ENCODE data around the gene ACKR2. TPM values are rescaled to one million over a fixed set of nuclear protein-coding genes. Genes with fewer than 3 reads are reported as not detected.

Gene ACKR2
- total RNA-seq, 1 donor: under 0.01 TPM

DNA sequence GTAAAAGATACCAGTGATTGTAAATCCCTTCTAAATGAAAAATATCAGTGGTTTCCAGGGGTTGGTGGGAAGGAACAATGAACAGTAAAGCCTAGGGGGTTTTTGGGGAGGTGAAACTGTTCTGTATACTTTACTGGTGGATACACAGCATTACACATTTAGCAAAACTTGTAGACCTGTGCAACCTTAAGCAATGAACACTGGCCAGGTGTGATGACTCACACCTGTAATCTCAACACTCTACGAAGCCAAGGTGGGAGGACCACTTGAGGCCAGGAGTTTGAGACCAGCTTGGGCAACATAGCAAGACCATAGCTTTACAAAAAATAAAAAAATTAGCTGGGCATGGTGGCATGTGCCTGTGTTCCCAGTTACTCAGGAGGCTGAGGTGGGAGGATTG is 38.0 kb upstream of the ACKR2 start:
- DNase-seq (ENCODE audit: low read depth): no peak

GRCh38 chr3:42772670-42773408 is 36.4 kb upstream of the ACKR2 start, which contains the start of gene CCDC13:
Gene CCDC13, minus strand, starts transcription at chr3:42773253. Its CDS starts 14,908 bp downstream, at chr3:42758345.
- peak; percentile 93 for DNase-seq (ENCODE audit: low read depth)
- H3K4me3 ChIP-seq (ENCODE audit: low read depth, low read length): peak within 1 kb of the TSS; percentile 53
- no peak for TF ChIP-seq CTCF (IDR thresholded peaks at IDR 0.05; ENCODE audit: insufficient read depth, low read depth, low read length)

More for the DNA sequence above, 38.0 kb upstream of the ACKR2 start:
- no peak overlapping the region for H3K4me3 ChIP-seq (ENCODE audit: low read depth, low read length)
- TF ChIP-seq CTCF (IDR thresholded peaks at IDR 0.05; ENCODE audit: insufficient read depth, low read depth, low read length): no peak

- peak overlapping the region; percentile 53 for H3K4me3 ChIP-seq (ENCODE audit: low read depth, low read length)
- no peak for TF ChIP-seq CTCF (IDR thresholded peaks at IDR 0.05; ENCODE audit: insufficient read depth, low read depth, low read length)
- DNase-seq (ENCODE audit: low read depth): no peak
Observed at GRCh38 chr3:42773409-42773751, 35.9 kb upstream of the ACKR2 start.

DNA sequence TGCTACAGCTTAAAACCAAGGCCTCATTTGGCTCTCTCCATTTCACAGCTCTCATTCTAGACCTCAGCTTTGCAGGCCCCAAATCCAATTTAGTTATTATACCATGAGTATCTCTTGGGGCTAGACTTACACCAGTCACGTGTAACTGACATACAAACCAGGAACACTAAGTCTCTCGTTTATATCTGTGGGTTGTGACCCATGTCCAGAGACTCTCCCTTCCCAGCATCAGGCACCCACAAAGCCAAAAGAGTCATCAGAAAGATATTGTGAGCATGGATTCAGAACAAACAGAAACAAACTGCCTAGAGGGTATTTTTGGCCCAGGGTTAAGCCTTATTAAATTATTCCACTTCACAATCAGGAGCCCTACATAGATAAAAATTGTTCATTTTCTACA is 30.6 kb upstream of the ACKR2 start:
- no peak overlapping the region for H3K4me3 ChIP-seq (ENCODE audit: low read depth, low read length)
- peak; percentile 69 for DNase-seq (ENCODE audit: low read depth)
- TF ChIP-seq CTCF (IDR thresholded peaks at IDR 0.05; ENCODE audit: insufficient read depth, low read depth, low read length): no peak

DNA sequence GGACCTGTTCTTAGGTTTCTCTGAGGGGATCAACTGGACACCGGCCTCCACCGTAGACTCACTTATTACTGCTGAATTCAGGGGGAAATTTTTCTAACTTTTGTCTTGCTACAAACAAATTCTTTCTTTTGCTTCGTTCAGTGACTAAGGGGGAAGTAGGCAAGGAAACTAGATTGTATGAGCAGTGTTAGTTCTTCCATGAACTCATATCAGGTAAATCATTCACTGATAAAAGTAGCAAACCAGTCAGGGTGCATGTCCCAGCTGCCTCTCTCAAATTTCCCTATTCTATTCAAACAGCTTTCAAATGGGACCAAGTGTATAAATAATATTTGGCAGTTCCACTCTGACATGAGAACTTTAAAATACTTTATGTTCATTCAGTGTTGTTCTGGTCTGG is 28.8 kb upstream of the ACKR2 start:
- no peak for TF ChIP-seq CTCF (IDR thresholded peaks at IDR 0.05; ENCODE audit: insufficient read depth, low read depth, low read length)
- no peak for DNase-seq (ENCODE audit: low read depth)
- H3K4me3 ChIP-seq (ENCODE audit: low read depth, low read length): no peak overlapping the region

- H3K4me3 ChIP-seq (ENCODE audit: low read depth, low read length): no peak overlapping the region
- TF ChIP-seq CTCF (IDR thresholded peaks at IDR 0.05; ENCODE audit: insufficient read depth, low read depth, low read length): peak; percentile 73
- DNase-seq (ENCODE audit: low read depth): peak; percentile 83
Observed at GRCh38 chr3:42780892-42781700, 28.1 kb upstream of the ACKR2 start.
